ENCODE measurements around the gene MTERF1.
"Not testable (repeated sequence)": the region's sequence is repeated elsewhere in the genome, so short reads cannot be mapped to it uniquely, and the experiment has no call there.

The MTERF1 gene, protein sequence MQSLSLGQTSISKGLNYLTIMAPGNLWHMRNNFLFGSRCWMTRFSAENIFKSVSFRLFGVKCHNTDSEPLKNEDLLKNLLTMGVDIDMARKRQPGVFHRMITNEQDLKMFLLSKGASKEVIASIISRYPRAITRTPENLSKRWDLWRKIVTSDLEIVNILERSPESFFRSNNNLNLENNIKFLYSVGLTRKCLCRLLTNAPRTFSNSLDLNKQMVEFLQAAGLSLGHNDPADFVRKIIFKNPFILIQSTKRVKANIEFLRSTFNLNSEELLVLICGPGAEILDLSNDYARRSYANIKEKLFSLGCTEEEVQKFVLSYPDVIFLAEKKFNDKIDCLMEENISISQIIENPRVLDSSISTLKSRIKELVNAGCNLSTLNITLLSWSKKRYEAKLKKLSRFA

DNA sequence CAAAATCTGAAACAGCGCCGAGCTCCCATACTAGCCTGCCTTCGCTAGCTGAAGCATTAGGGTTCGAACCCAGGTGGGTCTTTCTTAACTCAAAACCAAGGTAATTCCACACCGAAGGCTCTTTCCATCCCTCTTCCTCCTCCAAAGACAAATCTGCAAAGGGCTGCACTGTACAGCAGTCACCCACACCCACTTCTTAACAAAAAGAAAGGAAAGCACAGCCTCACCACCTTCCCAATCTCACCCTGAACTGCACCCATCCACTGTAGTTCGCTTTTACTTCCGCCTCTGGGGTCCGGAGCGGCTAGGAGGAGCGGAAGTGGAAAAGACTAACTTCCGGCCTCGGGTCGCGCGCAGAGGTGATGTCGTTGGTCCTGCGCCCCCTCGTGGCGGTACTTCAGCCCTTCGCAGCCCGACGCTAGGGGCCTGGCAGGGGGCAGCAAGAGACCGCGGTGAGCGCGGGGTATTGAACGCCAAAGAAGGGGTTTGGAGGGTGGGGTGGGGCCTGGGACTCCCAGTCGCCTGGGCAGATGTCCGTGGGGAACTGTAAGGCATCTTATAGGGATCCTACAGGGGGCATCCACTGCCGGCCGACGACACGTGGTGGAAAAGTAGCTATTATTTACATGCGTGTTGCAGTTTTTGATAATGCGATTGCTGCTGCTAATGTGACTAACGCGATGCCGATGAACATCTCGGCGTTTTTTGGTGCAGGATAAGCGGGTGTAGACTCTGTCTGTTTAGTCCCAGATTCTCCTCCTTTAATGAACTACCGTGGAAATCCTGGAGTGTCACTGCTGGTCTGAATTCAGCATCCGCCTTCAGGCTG is at the start of gene MTERF1:
Gene MTERF1, minus strand, starts transcription at position 290 of the 829 bp plus-strand sequence. CDS start 619 bp downstream, outside the sequence.
- peak; percentile 84 to 98 (median 95) for DNase-seq
- intact Hi-C loops (cut with DNase I) = loop anchor here (5.0 kb wide), 1 partner anchor 567 kb away; the partner anchor contains the start of gene GATAD1

DNA sequence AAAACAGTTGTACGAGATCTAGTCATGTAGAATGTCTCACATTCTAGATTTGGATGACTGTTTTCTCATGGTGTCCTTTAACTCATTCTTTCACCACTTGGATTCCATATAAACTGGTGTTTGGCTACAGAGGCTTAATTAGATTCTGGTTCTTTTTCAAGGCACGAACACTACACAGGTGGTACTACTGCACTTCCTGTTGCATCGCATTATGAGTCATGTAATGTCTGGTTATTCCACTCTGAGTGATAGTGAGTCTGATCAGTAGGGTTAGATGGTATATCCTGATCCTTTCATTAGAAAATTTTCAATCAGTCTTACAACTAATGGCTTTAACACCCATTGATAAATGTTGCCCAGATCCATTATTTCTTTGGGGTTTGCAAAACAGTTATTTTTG is 49.0 kb upstream of the MTERF1 start:
- no peak for DNase-seq
- intact Hi-C loops (cut with DNase I) = no loop called here

DNA sequence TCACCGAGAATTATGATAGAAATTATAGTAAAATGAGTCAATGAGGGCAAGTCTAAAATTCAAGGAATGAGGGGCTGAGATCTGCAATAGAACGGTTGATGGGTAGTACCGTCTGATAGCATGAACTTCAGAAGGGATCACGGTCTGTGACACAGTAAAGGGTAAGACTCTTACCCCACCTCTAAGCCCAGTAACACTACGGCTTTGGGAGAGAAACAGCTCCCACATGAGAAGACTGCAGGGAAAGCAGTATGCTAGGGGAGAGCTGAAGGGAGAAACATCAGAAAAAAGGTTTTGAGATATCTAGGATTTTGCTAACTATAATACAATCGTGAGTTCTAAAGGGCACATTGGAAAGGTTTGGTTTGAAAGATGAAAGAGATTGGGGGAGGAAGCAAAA is 47.4 kb upstream of the MTERF1 start:
- intact Hi-C loops (cut with DNase I) = no loop called here
- DNase-seq = no peak

DNA sequence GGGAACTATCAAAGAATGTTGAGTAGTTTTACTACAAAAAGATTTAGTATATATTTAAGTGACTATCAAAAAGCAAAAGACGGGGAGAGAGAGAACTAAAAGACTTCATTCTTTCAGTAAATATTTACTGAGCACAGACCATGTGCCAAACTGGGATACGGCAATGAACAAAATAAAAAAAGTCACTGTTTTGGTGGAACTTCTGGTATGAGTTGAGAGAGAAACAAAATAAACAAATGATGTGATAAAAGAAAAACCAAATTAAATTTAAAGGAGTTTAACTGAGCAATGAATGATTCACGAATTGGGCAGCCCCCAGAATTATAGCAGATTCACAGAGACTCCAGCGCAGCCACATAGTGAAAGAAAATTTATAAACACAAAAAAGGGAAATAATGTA is 42.4 kb upstream of the MTERF1 start:
- DNase-seq = no peak
- intact Hi-C loops (cut with DNase I) = no loop called here

DNA sequence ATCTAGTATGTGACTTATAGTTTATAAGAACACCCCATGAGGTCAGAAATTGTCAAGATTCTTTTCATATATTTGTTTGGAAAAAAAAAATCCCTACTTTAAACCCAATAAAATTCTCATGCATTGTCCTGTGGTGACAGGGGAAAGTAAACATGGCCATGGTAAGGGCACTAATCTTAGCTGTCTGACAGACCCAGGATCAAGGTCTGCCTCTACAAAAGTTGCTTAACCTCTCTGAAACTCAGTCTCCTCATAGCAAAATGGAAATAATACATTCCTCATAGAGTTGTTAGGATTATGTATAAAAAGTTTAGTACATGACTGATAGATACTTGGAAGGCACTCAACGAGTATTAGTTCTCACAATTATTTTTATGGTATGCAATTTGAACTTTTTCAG is 37.9 kb upstream of the MTERF1 start:
- intact Hi-C loops (cut with DNase I) = no loop called here
- no peak for DNase-seq

DNA sequence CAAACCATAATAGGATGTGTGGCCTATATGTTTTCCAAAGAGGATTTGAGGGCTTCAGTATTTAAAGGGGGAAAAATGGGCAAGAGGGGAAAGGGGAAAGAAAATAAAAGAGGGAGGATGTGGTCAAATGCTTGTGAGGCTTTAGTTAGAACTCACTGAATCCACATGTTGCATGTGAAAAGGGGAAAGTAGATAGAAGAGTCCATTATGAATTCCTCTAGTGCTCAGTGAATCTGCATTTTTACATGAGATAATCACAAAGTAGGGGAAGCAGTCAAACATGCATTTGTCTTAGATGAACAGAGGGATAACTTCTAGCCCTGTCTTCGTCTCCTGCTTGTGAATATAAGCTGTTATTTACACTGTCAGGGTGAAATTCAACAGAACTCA is 35.5 kb upstream of the MTERF1 start:
- no peak for DNase-seq
- intact Hi-C loops (cut with DNase I) = no loop called here

DNA sequence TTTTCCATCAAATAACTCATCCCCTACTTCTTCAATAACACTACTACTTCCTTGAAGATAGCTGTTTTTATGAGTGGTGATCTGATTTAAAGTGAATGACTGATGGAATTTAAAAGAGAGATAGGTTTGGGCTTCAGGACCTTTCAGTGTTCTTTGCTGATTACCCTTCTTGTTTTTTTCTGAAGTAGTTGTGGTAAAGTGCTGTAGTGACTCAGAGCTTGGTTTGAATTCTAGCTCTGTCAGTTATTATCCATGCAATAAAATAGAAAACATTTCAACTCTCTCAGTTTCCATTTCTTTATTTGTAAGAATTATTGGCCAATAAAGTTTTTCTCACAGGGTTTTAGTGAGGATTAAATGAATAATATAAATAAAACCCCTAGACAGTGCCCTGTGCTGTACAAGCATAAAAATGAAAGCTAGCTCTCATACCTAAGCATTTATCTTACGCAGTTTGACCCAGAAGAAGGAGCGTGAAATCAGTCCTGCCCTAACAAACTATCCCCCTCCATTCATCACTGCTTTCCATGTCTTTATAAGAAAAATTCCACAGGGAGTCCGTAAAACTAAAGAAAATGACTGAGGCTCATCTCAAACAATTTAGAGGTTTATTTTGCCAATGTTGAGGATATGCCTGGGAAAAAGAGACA is 35.0 kb upstream of the MTERF1 start:
- intact Hi-C loops (cut with DNase I) = no loop called here

DNA sequence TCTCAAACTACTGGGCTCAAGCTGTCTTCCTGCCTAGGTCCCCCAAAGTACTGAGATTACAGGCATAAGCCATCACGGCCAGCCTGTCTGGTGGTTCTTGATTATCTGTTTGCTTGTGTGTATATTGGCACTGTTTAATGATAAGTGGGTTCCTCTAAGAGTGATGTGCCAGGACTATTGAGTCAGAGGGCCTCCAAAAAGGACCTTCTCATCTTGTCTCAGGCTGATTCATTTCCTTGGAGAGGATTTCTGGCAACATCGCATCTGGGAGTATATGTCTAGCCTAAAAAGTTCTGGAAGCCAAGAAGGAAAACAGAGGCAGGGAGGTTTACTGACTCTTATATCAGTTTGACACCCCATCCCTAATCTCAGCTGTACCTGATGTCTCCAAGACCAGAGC is 33.1 kb upstream of the MTERF1 start:
- no peak for DNase-seq
- intact Hi-C loops (cut with DNase I) = no loop called here

More for the DNA sequence above, 35.0 kb upstream of the MTERF1 start:
- no peak for DNase-seq

DNA sequence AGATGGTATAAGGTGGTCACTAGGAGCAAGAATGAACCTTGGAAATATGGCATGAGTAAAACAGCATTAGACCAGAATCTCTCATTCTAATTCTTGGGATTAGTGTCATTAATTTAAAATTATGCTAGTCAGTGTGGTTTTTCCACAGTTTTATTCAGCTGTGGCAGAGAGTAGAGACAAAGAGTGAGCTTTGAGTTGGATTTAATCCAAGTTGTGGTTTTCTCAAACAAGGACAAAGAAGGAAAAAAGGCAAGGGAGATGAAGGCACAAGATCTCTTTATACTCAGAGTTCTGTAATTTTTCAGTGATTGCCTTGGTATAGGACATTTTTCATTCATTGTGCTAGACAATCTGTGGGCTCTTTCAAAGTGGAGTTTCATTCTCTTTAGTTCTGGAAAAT is 32.0 kb upstream of the MTERF1 start:
- no peak for DNase-seq
- intact Hi-C loops (cut with DNase I) = no loop called here

DNA sequence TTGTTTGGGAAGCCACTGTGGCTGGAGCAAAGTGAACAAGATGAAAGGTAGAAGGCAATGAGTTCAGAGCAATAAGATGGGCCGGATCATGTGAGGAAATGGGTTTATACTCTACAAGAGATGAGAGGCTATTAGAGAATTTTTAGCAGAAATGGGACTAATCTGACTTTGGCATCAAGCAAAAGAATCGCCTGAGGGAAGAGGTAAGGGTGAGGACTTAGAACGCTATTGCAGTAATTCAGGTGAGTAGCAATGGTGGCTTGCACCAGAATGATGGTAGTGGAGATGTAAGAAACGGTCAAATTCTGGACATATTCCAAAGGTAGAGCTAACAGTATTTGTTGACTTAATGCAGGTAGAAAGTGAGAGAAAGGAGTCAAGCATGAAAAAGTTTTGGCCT is 30.6 kb upstream of the MTERF1 start:
- intact Hi-C loops (cut with DNase I) = no loop called here
- DNase-seq = no peak

DNA sequence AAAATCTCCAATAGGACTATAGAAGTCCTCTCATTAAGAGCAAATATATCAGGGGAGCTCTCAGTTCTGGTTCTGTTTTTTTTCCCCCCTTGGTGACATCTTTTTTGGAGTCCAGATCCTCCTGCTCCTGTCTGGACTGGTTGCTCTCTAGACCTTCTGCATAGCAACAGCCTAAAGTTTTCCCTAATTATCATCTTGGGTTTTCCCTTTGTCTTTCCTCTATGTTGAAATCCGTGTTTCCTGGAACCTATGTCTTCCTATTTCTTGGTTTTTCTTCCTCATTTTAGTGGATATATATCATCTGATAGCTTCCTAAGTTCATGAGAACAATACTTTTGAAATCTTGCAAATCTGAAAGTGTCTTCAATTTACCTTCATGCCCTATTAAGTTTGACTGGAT is 29.7 kb upstream of the MTERF1 start:
- no peak for DNase-seq

DNA sequence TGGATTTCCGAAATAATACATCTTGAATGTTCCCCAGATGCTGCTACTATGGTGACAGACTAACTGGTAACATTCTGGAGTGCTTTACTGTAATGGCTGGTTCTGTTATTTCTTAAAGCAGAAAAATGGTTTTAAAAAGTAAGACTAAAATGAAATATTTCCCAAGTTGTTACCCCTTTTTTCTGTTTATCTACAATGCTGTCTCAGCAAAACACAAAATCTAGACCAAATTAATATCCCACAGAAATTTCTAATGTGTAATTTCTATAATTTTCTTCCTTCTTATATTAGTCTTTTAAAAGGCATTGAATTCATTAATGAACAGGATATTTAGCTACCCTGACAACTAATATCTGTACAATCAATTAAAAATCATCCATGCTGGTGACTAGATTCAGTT is 19.1 kb upstream of the MTERF1 start:
- DNase-seq = no peak
- intact Hi-C loops (cut with DNase I) = no loop called here

More for the DNA sequence above, 29.7 kb upstream of the MTERF1 start:
- intact Hi-C loops (cut with DNase I) = no loop called here

DNA sequence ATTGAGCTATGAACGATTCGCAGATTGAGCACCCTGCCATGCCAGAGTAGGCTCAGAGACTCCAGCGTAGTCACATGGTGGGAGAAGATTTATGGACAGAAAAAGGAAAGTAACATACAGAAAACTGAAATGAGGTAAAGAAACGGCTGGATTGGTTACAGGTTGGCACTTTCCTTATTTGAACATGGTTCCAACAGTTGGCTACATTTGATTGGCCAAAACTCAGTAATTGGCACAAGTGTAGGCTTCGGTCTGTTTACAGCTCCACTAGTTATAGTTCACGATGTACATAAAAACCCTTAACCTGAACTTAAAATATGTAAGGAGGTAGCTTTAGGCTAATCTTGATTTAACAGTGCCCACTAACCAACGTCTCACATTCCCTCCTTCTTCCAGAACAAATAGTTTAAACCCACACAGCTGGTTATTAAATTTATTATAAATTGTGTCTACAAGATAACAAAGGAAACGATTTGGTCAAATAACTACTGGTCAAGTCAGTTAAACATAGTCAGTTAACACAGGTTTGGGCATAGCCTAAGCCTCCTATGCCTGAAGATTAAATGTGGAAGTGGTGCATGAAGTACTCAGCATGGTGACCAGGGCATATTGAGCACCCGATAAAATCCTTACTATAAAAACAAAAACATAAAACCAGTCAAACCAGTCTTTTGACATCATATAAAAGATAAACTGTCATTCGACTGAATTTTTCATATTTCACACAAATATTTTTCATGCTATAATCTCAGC is 17.9 kb upstream of the MTERF1 start:
- DNase-seq = no peak
- intact Hi-C loops (cut with DNase I) = no loop called here

DNA sequence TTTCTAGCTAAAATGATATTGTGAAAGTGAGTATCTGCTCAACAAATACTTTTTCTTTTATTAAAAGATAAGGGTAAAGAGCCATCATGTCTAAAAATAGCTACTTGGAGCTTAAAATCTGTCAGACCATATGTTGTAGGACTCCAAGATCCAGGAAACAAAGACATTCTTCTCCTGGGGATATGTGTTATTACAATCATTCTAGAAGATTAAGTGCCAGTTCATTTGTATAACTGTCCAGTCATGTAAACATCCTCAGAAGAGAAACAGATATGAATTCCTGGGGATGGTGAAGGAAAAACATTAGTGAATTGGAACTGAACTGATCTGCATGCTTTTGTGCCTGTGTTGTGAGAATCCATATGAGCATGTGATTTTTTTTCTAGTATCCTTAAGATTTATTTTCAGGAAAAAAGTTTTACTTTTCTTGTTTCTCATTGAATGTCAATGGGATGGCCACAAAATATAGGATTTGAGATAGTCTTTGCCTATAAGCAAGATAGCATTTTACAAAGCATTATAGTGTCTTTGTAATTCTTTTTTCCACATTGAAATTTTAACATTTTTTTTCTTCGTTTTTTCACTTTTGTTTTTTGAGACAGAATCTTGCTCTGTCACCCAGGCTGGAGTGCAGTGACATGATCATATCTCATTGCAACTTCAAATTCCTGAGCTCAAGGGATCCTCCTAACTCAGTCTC is 14.4 kb upstream of the MTERF1 start:
- no peak for DNase-seq
- intact Hi-C loops (cut with DNase I) = no loop called here

DNA sequence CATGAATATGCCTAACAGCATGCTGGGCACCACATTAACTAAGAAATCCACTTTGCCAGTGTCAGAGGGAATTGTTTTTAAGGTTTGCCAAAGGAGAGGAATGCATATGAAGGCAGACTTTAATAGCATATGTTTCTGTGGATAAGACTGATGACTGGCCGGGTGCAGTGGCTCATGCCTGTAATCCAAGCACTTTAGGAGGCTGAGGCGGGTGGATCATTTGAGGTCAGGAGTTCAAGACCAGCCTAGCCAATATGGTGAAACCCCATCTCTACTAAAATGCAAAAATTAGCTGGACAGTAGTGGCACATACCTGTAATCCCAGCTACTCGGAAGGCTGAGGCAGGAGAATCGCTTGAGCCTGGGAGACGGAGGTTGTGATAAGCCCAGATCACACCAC is 13.2 kb upstream of the MTERF1 start:
- intact Hi-C loops (cut with DNase I); DNase-seq: not testable (repeated sequence)

DNA sequence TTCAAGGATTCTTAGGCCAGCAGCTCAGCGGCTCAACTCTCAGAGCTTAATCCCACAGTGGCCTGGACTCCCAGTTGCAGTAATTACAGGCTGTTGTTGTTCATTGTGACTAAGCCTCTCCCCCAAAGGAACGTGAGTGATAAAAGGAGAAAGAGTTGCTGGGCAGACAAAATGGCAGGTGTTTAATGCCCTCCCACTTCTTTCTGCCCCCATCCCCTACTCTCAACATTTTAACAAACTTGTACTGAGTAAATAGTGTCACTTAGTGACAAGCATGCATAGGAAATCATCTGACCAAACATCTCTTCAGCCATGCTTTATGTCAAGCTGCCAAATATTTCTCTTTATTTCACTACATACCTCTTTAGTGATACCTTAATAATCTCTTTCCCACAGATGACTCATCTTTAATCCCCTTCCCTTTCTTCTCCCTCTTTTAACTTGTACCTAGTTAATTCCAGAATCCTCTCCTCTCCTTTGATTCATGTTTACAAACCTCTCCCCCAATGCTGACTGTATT is 12.4 kb upstream of the MTERF1 start:
- intact Hi-C loops (cut with DNase I) = no loop called here
- DNase-seq = no peak

DNA sequence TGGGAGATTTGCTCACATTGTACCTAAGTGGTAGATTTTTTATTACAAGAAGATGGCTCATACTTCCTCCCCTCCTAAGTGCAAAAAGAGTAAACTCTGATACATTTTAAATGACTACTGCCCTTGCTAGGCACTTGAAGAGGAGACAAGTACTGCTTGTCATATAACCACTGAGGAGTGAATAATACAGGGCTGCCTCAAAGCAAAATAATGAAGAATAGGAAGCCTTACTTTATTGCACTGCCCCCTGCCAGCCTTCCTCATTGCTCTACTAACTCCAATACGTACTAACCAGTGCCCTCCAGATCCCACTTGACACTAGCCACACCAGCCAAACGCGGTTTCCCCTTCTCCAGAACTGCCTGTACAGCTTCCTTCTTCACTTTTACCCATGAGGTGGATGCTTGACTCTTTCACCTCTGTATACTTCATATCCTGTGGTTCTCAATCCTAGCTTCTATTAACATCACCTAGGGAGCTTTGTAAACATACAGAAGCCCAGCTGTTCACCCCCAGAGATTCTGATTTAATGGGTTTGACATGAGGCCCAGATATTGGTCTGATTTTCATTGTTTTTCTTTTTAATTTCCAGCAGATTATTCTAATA is 11.7 kb upstream of the MTERF1 start:
- no peak for DNase-seq
- intact Hi-C loops (cut with DNase I) = no loop called here

Measured in head of caudate nucleus (tissue), 42 donors.